Urinary bladder (tissue), 4 donors: ENCODE results near the gene SYT8. TPM values are rescaled to one million over a fixed set of nuclear protein-coding genes. Genes with fewer than 3 reads are reported as not detected.
"Not testable (repeated sequence)": the region's sequence is repeated elsewhere in the genome, so short reads cannot be mapped to it uniquely, and the experiment has no call there.

Experiments used
- DNase-seq: peaks from one replicate; pipeline ENCODE4 v3.0.0-alpha.2; 2015; ENCODE audit errors: extremely low spot score
- H3K27ac ChIP-seq: one replicate; pipeline ENCODE4 v1.5.1; 2013; ENCODE audit warnings: low read depth, mild to moderate bottlenecking, moderate library complexity
- H3K36me3 ChIP-seq: one replicate; pipeline ENCODE4 v1.6.1; 2013; ENCODE audit warnings: mild to moderate bottlenecking, moderate library complexity; ENCODE audit not compliant: insufficient read depth
- H3K4me1 ChIP-seq: one replicate; pipeline ENCODE4 v1.6.1; 2013; ENCODE audit warnings: mild to moderate bottlenecking, moderate library complexity; ENCODE audit not compliant: insufficient read depth
- H3K4me3 ChIP-seq: one replicate; pipeline ENCODE4 v1.5.1; 2013; ENCODE audit warnings: low read depth, low read length
- WGBS: extraction: QIAGEN DNeasy Blood & Tissue Kit; methylation state at CpG from one replicate; pipeline ENCODE4 v1.1.7; 2013; 5-methylcytosine and 5-hydroxymethylcytosine counted together
- polyA plus RNA-seq: library from polyadenylated mRNA; stranded (reverse); fragments of 200-250 nt; gene quantifications from one replicate; pipeline ENCODE4 v1.2.3, GENCODE V29; 2013
- total RNA-seq: library from RNA; depleted of rRNA; stranded (reverse); fragments of >200 nt; gene quantifications from one replicate; pipeline ENCODE4 v1.2.3, GENCODE V29; 2014
- donor health status: healthy with polysubstance abuse.
- donor health status: healthy.

SYT8 gene, protein sequence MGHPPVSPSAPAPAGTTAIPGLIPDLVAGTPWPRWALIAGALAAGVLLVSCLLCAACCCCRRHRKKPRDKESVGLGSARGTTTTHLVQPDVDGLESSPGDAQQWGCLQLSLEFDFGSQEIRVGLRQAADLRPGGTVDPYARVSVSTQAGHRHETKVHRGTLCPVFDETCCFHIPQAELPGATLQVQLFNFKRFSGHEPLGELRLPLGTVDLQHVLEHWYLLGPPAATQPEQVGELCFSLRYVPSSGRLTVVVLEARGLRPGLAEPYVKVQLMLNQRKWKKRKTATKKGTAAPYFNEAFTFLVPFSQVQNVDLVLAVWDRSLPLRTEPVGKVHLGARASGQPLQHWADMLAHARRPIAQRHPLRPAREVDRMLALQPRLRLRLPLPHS
- total RNA-seq (3.4 TPM), polyA plus RNA-seq (35.6 TPM)

DNA sequence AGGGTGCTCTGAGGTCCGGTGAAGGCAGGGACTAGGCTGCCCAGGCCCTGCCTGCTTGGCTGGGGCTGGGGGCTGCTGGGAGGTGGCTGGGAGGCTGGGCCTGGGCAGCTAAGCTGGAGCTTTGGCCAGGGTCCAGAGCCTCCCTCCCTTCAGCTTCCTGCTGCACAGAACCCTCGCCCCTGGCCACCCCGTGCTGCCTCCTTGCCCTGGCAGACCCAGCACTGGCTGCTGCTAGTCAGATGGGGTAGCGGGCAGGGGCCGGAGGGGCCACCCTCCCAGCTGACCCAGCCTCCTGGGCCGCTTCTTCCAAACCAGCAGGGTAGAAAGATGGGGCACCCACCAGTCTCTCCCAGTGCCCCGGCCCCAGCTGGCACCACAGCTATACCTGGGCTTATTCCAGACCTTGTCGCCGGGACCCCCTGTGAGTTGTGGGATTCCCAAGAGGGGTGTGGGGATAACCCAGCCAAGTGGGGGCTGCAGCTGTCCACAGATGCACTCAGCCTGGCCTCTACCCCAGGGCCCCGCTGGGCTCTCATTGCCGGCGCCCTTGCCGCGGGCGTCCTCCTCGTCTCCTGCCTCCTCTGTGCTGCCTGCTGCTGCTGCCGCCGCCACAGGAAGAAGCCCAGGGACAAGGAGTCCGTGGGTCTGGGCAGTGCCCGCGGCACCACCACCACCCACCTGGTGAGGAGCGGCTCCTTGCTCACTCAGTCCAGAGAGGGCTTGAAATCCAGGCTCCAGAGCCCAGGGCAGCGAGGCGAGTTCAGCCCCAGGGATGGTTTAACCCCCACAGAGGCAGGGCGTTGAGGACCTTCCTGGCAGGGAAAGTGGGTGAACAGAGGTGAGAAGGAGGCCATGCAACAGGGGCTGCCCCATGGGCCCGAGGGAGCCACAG lies at the start of gene SYT8:
Gene SYT8, plus strand, starts transcription at position 212 of the 892 bp plus-strand sequence. Its CDS starts 116 bp downstream, at position 328.
- no peaks in the 10 kb centered on the region for H3K36me3 ChIP-seq
- peak within 1 kb of the TSS; percentile 81 for H3K27ac ChIP-seq
- H3K4me3 ChIP-seq: no peak within 1 kb of the TSS
- no peak for DNase-seq
- H3K4me1 ChIP-seq: no peaks in the 10 kb centered on the region
- WGBS: 84% methylated on average over 26 of the region's 26 CpGs

DNA sequence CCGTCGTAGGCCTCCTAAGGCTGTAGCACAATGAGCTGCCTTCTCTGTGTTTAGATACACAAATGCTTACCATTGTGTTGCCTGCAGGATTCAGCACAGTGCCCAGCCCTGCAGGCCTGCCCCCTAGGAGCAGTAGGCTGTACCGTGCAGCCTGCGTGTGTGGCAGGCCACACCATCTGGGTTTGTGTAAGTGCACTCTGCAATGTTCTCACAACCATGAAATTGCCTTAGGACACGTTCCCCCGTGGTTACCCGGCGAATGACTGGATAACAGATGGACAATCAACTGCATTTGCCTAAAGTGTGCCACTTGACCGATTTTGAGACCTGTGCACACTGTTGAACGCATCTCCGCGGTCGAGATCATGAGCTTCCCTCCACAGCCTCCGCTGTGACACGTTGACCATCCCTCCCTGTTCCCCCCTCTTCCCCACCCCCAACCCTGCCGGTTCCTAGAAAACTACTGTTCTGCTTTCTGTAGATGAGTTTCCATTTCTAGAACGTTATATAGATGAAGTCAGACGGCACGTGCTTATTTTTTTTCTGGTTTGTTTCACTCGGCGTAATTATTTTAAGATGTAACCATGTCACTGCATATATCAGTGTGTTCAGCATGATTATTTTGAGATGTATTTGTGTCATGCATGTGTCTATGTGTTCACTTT lies 48.9 kb upstream of the SYT8 start:
- H3K27ac ChIP-seq: no peak overlapping the region
- WGBS: 79% methylated on average over 21 of the region's 21 CpGs
- H3K4me3 ChIP-seq: no peak overlapping the region
- H3K4me1 ChIP-seq: no peaks in the 10 kb centered on the region
- DNase-seq: no peak
- no peaks in the 10 kb centered on the region for H3K36me3 ChIP-seq

DNA sequence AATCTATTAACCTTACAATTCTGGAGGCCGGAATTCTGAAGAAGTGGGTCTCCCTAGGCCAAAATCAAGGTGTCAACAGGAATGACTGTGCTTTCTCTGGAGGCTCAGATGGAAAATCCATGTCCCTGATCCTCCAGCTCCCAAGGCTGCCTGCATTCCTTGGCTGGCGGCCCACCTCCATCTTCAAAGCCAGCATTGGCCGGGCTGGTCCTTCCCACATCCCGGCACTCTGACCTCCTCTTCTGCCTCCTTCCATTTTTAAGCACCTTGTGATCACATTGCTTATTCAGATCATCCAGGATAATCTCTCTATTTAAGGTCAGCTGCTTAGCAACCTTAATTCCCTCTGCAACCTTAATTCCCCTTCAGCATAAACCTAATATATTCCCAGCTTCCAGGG lies 48.3 kb upstream of the SYT8 start:
- Histone ChIP-seq H3K27ac (no peak overlapping the region), H3K4me1 (no peaks in the 10 kb centered on the region), H3K4me3 (no peak overlapping the region), H3K36me3 (no peaks in the 10 kb centered on the region)
- DNase-seq: no peak
- 85% methylated on average over 4 of the region's 4 CpGs for WGBS

DNA sequence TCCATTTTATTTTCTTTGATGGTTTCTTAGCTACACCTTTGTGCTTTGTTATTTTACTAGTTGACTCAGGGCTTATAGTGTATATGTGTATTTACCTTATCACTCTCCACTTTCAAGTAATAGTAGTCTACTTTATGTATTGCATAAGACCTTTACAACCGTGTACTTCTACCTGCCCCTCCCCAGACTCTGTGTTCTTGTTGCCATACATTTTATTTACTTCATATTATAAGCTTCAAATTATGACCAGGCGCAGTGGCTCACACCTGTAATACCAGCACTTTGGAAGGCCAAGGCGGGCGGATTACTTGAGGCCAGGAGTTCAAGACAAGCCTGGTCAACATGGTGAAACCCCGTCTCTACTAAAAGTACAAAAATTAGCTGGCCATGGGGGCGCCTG lies 42.9 kb upstream of the SYT8 start:
- no peak overlapping the region for H3K4me3 ChIP-seq
- no peak for DNase-seq
- H3K36me3 ChIP-seq: no peaks in the 10 kb centered on the region
- H3K4me1 ChIP-seq: no peaks in the 10 kb centered on the region
- H3K27ac ChIP-seq: no peak overlapping the region
- 87% methylated on average over 6 of the region's 6 CpGs for WGBS

DNA sequence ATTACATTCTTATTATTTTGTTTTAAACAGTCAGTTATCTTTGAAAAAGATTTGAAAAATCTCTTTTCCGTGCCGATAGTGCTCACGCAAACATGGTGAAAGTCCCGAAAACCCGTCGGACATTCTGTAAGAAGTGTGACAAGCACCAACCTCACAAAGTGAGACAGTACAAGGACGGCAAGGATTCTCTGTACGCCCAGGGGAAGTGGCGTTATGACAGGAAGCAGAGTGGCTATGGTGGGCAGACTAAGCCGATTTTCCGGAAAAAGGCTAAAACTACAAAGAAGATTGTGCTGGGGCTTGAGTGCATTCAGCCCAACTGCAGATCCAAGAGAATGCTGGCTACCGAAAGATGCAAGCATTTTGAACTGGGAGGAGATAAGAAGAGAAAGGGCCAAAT lies 42.3 kb upstream of the SYT8 start:
- no peaks in the 10 kb centered on the region for H3K4me1 ChIP-seq
- H3K36me3 ChIP-seq: no peaks in the 10 kb centered on the region
- WGBS: 71% methylated on average over 12 of the region's 12 CpGs
- no peak overlapping the region for H3K27ac ChIP-seq
- no peak for DNase-seq
- H3K4me3 ChIP-seq: no peak overlapping the region

DNA sequence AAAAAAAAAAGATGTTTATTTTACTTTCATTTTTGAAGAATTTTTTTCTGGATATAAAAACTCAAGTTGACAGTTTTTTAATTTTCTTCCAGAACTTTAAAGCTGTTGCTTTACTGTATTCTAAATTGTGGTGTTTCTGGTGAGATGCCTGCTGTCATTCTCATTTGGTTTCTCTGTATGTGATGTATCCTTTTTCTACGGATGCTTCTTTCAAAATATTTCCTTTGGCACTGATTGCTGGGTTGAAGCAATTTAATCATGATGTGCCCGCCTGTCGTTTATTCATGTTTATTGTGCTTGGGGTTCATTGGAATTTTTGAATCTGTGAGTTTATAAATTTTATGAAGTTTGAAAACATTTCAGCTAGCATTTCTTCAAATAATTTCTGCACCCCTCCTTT lies 41.7 kb upstream of the SYT8 start:
- no peaks in the 10 kb centered on the region for H3K36me3 ChIP-seq
- WGBS: 47% methylated on average over 3 of the region's 3 CpGs
- no peaks in the 10 kb centered on the region for H3K4me1 ChIP-seq
- H3K4me3 ChIP-seq: no peak overlapping the region
- no peak for DNase-seq
- no peak overlapping the region for H3K27ac ChIP-seq

DNA sequence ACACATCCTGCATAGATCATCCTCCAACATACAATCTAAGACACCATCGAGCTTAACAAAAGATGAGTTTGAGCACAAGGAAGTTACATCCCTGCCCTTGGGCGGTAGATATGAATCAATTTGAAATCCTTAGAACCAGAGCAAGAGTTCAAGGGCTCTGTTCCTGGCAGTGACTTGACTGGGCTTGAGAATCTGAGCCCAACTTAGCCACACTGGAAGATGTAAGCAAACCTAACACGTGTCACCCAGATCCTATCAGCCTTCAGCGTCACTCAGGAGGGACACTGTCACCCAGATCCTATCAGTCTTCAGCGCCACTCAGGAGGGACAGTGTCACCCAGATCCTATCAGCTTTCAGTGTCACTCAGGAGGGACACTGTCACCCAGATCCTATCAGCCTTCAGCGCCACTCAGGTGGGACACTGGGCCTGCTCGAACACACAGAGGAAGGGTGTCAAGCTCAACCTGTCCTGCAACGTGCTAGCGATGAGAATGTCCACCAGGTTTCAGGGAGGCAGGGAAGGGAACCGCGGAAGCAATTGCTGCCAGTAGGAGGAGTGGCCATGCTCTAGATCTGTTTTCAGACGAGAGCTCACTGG lies 38.3 kb upstream of the SYT8 start:
- no peak overlapping the region for H3K4me3 ChIP-seq
- 66% methylated on average over 12 of the region's 12 CpGs for WGBS
- no peaks in the 10 kb centered on the region for H3K4me1 ChIP-seq
- H3K27ac ChIP-seq: no peak overlapping the region
- no peaks in the 10 kb centered on the region for H3K36me3 ChIP-seq
- peak; percentile 60 for DNase-seq

DNA sequence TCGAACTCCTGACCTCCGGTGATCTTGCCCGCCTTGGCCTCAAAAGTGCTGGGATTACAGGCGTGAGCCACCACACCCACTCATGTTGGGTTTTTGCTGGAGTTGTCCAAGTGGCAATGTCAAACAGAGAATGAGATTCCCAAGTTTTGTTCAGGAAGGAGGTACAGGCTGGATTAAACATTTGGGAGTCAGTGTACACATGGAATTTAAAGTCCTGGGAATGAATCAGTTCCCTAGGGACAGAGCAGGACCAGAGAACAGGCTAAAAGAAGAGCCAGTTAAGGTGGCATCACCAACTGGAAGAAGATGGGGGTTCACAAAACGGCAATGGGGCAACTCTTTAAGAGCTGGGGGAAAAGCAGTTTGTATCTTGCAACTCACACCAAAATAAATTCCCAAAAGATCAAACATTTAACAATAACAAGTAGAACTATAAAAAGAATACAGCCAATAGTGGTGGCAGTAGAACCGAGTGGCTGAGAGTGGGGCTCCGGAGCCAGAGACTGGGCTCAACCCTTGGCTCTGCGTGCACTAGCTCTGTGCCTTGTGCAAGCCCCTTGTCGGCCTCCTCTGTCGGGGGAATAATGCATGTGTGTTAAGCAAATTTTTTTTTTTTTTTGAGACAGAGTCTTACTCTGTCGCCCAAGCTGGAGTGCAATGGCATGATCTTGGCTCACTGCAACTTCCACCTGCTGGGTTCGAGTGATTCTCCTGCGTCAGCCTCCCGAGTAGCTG lies 37.2 kb upstream of the SYT8 start:
- H3K4me1 ChIP-seq: no peaks in the 10 kb centered on the region
- 82% methylated on average over 14 of the region's 14 CpGs for WGBS
- DNase-seq: no peak
- H3K36me3 ChIP-seq: no peaks in the 10 kb centered on the region
- no peak overlapping the region for H3K4me3 ChIP-seq
- H3K27ac ChIP-seq: no peak overlapping the region

DNA sequence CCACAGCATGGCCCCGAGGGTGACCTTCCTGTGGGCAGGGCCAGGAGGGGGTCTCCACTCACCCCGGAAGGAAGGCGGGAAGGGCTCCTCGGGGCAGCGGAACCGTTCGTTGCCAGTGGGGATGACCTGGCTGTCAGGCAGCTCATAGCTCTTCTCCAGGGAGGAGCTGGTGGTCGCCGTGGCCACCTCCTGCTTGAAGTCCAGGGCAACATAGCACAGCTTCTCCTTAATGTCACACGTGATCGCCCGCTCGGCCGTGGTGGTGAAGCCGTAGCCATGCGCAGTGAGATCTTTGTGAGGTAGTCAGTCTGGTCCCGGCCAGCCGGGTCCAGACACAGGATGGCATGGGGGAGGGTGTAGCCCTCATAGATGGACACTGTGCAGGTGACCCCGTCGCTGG lies 31.5 kb upstream of the SYT8 start:
- H3K4me3 ChIP-seq: no peak overlapping the region
- H3K27ac ChIP-seq: no peak overlapping the region
- no peak for DNase-seq
- H3K4me1 ChIP-seq: no peaks in the 10 kb centered on the region
- H3K36me3 ChIP-seq: no peaks in the 10 kb centered on the region
- 94% methylated on average over 20 of the region's 20 CpGs for whole genome bisulfite sequencing

DNA sequence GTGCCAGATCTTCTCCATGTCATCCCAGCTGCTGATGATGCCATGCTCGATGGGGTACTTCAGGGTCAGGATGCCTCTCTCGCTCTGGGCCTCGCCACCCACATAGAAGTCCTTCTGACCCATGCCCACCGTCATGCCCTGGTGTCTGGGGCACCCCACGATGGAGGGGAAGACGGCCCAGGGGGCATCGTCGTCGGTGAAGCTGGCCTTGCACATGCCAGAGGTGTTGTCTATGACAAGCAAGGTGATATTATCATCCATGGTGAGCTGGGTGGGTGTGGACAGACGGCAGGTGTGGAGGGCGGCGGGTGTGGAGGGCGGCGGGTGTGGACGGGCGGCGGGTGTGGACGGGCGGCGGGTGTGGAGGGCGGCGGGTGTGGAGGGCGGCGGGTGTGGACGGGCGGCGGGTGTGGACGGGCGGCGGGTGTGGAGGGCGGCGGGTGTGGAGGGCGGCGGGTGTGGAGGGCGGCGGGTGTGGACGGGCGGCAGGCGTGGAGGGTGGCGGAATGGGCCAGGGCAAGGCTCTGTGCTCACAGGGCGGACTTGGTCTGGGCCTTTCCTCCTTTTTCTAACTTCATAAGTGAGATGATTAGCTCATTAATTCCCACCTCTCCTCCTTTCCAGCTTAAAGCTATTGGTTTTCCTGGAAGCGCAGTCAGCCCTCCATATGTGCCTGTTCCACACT lies 30.8 kb upstream of the SYT8 start:
- not testable (repeated sequence) for H3K27ac ChIP-seq, H3K36me3 ChIP-seq, H3K4me3 ChIP-seq, H3K4me1 ChIP-seq, DNase-seq
- 96% methylated on average over 37 of the region's 42 CpGs for WGBS

DNA sequence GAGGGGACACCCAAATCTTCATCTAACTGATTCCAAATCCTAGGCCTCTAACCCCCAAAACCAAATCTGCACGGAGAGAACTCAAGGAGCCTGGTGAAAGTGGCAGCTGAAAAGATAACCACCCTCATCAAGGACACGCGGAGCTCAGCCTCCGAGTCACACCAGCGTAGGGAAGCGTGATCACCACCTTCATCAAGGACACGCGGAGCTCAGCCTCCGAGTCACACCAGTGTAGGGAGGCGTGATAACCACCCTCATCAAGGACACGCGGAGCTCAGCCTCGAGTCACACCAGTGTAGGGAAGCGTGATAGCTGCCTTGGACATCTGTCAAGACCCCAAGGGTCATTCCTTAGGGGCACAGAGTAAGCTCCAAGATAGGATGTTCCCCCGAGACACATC lies 29.3 kb upstream of the SYT8 start:
- Histone ChIP-seq H3K36me3 (no peaks in the 10 kb centered on the region), H3K27ac (no peak overlapping the region), H3K4me1 (no peaks in the 10 kb centered on the region), H3K4me3 (no peak overlapping the region)
- WGBS: 90% methylated on average over 15 of the region's 15 CpGs
- no peak for DNase-seq

DNA sequence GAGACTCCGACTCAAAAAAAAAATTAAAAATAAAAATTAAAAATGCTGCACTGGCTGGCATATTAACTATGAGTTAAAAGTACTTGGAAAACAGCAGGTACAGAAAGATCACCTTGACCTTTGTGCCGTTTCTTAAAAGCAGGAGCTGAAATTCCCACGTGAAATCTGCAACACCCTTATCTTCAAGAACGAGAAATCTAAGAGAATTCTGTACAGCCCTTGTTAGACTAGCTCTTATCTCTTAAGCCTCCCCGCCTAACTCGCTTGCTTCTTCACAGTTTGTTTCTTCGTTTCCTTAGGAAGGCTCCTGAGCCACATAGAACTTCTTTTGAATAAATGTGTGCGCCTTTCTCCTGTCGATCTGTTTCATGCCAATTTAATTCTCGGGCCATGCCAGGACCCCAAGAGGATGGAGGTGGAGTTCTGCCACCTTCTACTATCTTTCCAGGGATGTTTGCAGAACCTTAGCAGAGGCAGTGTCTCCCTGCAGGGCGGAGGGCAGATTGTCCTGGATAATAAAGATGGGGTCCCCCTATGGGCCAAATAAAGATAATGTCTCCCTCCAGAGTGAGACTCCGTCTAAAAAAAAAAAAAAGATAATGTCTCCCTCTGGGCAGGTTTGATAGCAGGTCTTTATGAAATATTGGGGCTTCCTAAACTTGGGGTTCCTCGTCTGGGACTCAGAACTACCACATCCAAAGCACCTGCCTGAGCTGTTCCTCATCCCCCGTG lies 27.4 kb upstream of the SYT8 start:
- H3K4me3 ChIP-seq: no peak overlapping the region
- 49% methylated on average over 14 of the region's 14 CpGs for WGBS
- H3K36me3 ChIP-seq: no peaks in the 10 kb centered on the region
- DNase-seq: no peak
- H3K4me1 ChIP-seq: no peaks in the 10 kb centered on the region
- H3K27ac ChIP-seq: no peak overlapping the region
